Keratinocyte (primary cell): ENCODE results near the gene MAP7. TPM values are rescaled to one million over a fixed set of nuclear protein-coding genes. Genes with fewer than 3 reads are reported as not detected.

Source experiments
- DNase-seq: peaks from one replicate; pipeline ENCODE4 v3.0.0-alpha.2; 2011; ENCODE audit warnings: low read depth, missing footprints, low spot score
- FAIRE-seq: peaks from 2 replicates; lab custom pipeline; 2011; peaks lifted over from hg19 to GRCh38; lab: Jason Lieb, UNC
- H2AFZ ChIP-seq: 2 replicates; pipeline ENCODE4 v1.6.0; 2012; ENCODE audit warnings: low read length, control low read depth, inconsistent platforms; ENCODE audit not compliant: control insufficient read depth
- H3K27ac ChIP-seq: 2 replicates; pipeline ENCODE4 v1.5.1; 2011; ENCODE audit warnings: low read length; ENCODE audit not compliant: control insufficient read depth, insufficient read depth
- H3K27me3 ChIP-seq: 3 replicates; pipeline ENCODE4 v1.6.0; 2011; ENCODE audit warnings: low read length; ENCODE audit not compliant: control insufficient read depth, insufficient read depth; ENCODE audit errors: extremely low read depth
- H3K36me3 ChIP-seq, 2 experiments: 2 replicates in 1 of 2; 3 replicates in 1 of 2; pipeline ENCODE4 v1.5.1; 2011; ENCODE audit warnings: low read length in 2 of 2, mild to moderate bottlenecking in 1 of 2; ENCODE audit not compliant: control insufficient read depth in 2 of 2, insufficient read depth in 2 of 2; ENCODE audit errors: extremely low read depth in 1 of 2
- H3K4me1 ChIP-seq: 3 replicates; pipeline ENCODE4 v1.5.1; 2011; ENCODE audit warnings: low read length; ENCODE audit not compliant: control insufficient read depth, insufficient read depth; ENCODE audit errors: extremely low read depth
- H3K4me2 ChIP-seq: 3 replicates; pipeline ENCODE4 v1.6.0; 2011; ENCODE audit warnings: low read depth, low read length; ENCODE audit not compliant: control insufficient read depth, insufficient read depth; ENCODE audit errors: extremely low read depth
- H3K4me3 ChIP-seq, 3 experiments: fragments of 200-600 bp in 1 of 3; sonication (generic) in 1 of 3; 2 replicates in 2 of 3; 3 replicates in 1 of 3; pipeline ENCODE4 v1.5.1; 2011 to 2016; ENCODE audit warnings: low read length in 3 of 3, mild to moderate bottlenecking in 3 of 3, control low read depth in 2 of 3, inconsistent platforms in 1 of 3, low read depth in 1 of 3, mixed read lengths in 1 of 3, mixed run types in 1 of 3, moderate library complexity in 1 of 3; ENCODE audit not compliant: control insufficient read depth in 2 of 3, insufficient read depth in 2 of 3; ENCODE audit errors: extremely low read depth in 1 of 3
- H3K79me2 ChIP-seq: 2 replicates; pipeline ENCODE4 v1.6.0; 2012; ENCODE audit warnings: low read length; ENCODE audit not compliant: control insufficient read depth, insufficient read depth
- H3K9ac ChIP-seq: 3 replicates; pipeline ENCODE4 v1.6.0; 2011; ENCODE audit warnings: low read length; ENCODE audit not compliant: control insufficient read depth, insufficient read depth; ENCODE audit errors: extremely low read depth
- H3K9me1 ChIP-seq: 3 replicates; pipeline ENCODE4 v1.6.0; 2011; ENCODE audit warnings: low read length; ENCODE audit not compliant: control insufficient read depth, insufficient read depth; ENCODE audit errors: extremely low read depth
- H3K9me3 ChIP-seq: 2 replicates; pipeline ENCODE4 v1.5.1; 2012; ENCODE audit warnings: low read depth, low read length; ENCODE audit not compliant: control insufficient read depth
- H4K20me1 ChIP-seq: 3 replicates; pipeline ENCODE4 v1.6.0; 2011; ENCODE audit warnings: low read length; ENCODE audit not compliant: control insufficient read depth, insufficient read depth; ENCODE audit errors: extremely low read depth
- EZH2 ChIP-seq: IDR thresholded peaks from one replicate; pipeline ENCODE4 v1.6.1; 2012; ENCODE audit warnings: inconsistent platforms, mild to moderate bottlenecking, low read length, moderate library complexity
- dilution Hi-C: fragments of 300-500 bp; cut with MboI; formaldehyde crosslinking; loops from one replicate; pipeline ENCODE4 v1.7.0; 2020; ENCODE audit warnings: low sequenced_read_pairs; ENCODE audit not compliant: extremely low pct_ligation_motif_present
- polyA plus RNA-seq, 5 experiments: library from polyadenylated mRNA; depleted of rRNA in 3 of 5; stranded (reverse) in 3 of 5; stranded (forward) in 1 of 5; unstranded in 1 of 5; fragments of >200 nt; gene quantifications; 1 replicate in 1 of 5; 2 replicates in 3 of 5; 3 replicates in 1 of 5; pipeline versions ENCODE4 v1.2.1 to v1.2.3, GENCODE V29; 2011 to 2012; ENCODE audit warnings: missing spikeins in 2 of 5, low read depth in 1 of 5, low replicate concordance in 1 of 5
- TF ChIP-seq, protein P1 (sequence below), 3 experiments: IDR thresholded peaks in 1 of 3; conservative IDR thresholded peaks in 1 of 3; optimal IDR thresholded peaks in 1 of 3; 2 replicates in 2 of 3; 3 replicates in 1 of 3; pipeline versions ENCODE3 to v1.5.1; 2011; ENCODE audit warnings: low read length in 3 of 3, mild to moderate bottlenecking in 3 of 3, moderate library complexity in 2 of 3, control low read depth in 1 of 3, inconsistent platforms in 1 of 3; ENCODE audit not compliant: insufficient read depth in 2 of 3; ENCODE audit errors: extremely low read depth in 1 of 3

Gene MAP7
- polyA plus RNA-seq, 1 donor (not counting 4 experiments of a cell fraction or from before 2014, with no cell fraction given): 11.8 TPM

DNA sequence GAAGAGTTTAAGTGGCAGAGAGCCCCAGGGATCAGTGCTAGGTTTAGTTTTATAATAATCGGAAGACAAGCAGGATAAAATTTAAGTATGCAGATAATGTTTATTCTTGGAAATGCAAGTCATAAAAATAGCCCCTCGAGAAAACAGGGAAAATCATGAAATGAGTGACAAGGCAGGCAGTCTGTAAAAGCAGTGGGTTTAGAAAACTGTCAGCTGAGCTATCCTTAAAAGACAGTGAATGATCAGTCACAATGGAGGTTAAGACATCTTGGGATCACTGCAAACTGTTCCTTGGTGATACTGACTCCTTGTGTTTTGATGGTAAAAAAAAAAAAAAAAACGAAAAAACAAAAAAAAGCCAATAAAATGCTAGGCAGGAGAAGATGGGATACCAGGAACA is 199.3 kb downstream of the MAP7 start:
- dilution Hi-C loops: no loop called here
- no peak for FAIRE-seq
- no peaks in the 10 kb centered on the region for H3K79me2 ChIP-seq
- H3K9me1 ChIP-seq: no peaks in the 10 kb centered on the region
- H3K36me3 ChIP-seq: peaks cover 0 to 3% of the 10 kb centered on the region in 2 experiments
- H3K4me1 ChIP-seq: peaks cover 8% of the 10 kb centered on the region
- H3K4me2 ChIP-seq: no peak overlapping the region
- no peaks in the 10 kb centered on the region for H3K27me3 ChIP-seq
- no peaks in the 10 kb centered on the region for H3K9me3 ChIP-seq
- H3K9ac ChIP-seq: no peak overlapping the region
- H4K20me1 ChIP-seq: no peaks in the 10 kb centered on the region
- no peak overlapping the region for H3K27ac ChIP-seq
- no peak for DNase-seq
- H3K4me3 ChIP-seq: no peak overlapping the region
- no peak overlapping the region for H2AFZ ChIP-seq
- TF ChIP-seq, protein P1, sequence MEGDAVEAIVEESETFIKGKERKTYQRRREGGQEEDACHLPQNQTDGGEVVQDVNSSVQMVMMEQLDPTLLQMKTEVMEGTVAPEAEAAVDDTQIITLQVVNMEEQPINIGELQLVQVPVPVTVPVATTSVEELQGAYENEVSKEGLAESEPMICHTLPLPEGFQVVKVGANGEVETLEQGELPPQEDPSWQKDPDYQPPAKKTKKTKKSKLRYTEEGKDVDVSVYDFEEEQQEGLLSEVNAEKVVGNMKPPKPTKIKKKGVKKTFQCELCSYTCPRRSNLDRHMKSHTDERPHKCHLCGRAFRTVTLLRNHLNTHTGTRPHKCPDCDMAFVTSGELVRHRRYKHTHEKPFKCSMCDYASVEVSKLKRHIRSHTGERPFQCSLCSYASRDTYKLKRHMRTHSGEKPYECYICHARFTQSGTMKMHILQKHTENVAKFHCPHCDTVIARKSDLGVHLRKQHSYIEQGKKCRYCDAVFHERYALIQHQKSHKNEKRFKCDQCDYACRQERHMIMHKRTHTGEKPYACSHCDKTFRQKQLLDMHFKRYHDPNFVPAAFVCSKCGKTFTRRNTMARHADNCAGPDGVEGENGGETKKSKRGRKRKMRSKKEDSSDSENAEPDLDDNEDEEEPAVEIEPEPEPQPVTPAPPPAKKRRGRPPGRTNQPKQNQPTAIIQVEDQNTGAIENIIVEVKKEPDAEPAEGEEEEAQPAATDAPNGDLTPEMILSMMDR (optimal IDR thresholded peaks at IDR 0.05 in 1 of 3, IDR thresholded peaks at IDR 0.05 in 1 of 3, conservative IDR thresholded peaks at IDR 0.05 in 1 of 3; ENCODE audit: extremely low read depth in 1 of 3, insufficient read depth in 2 of 3, low read length in 3 of 3): no peak
- TF ChIP-seq EZH2: no peak

GRCh38 chr6:136347847-136348246 is 202.4 kb downstream of the MAP7 start:
- peaks cover 8% of the 10 kb centered on the region for H3K4me1 ChIP-seq
- dilution Hi-C loops: no loop called here
- FAIRE-seq: no peak
- H3K27me3 ChIP-seq: no peaks in the 10 kb centered on the region
- H3K9me1 ChIP-seq: no peaks in the 10 kb centered on the region
- no peaks in the 10 kb centered on the region for H4K20me1 ChIP-seq
- H3K36me3 ChIP-seq: peaks cover 0 to 7% of the 10 kb centered on the region in 2 experiments
- DNase-seq: no peak
- H3K79me2 ChIP-seq: no peaks in the 10 kb centered on the region
- TF ChIP-seq EZH2: no peak
- TF ChIP-seq, protein P1 (optimal IDR thresholded peaks at IDR 0.05 in 1 of 3, IDR thresholded peaks at IDR 0.05 in 1 of 3, conservative IDR thresholded peaks at IDR 0.05 in 1 of 3; ENCODE audit: extremely low read depth in 1 of 3, insufficient read depth in 2 of 3, low read length in 3 of 3): no peak
- H2AFZ ChIP-seq: no peak overlapping the region
- H3K9ac ChIP-seq: no peak overlapping the region
- no peak overlapping the region for H3K4me3 ChIP-seq
- no peaks in the 10 kb centered on the region for H3K9me3 ChIP-seq
- peak overlapping the region; percentile 36 for H3K4me2 ChIP-seq
- H3K27ac ChIP-seq: peak overlapping the region; percentile 4
